ENCODE results near the gene RFTN1. TPM values are rescaled to one million over a fixed set of nuclear protein-coding genes. Genes with fewer than 3 reads are reported as not detected.

The RFTN1 gene
- total and polyA plus RNA-seq, 2 of the 8 experiments (the other 6 are each of a cell fraction or from before 2014, with no cell fraction given): 4.6 to 6.7 TPM

GRCh38 chr3:16428612-16429011 is 84.9 kb downstream of the RFTN1 start:
- Histone ChIP-seq H3K56ac (replicated peaks; ENCODE audit: insufficient read length, low read depth, low read length) (no peak overlapping the region), H2AK5ac (ENCODE audit: low read depth, low read length) (no peak overlapping the region), H3K4me1 (replicated peaks in 1 of 4; ENCODE audit: control insufficient read depth in 3 of 4, insufficient read depth in 4 of 4, low read length in 3 of 4) (peaks cover 0 to 2% (median 0%) of the 10 kb centered on the region in 4 experiments; a peak in 1 of 7 replicates), H3K23ac (ENCODE audit: insufficient read length) (no peak overlapping the region), H3K14ac (ENCODE audit: insufficient read length) (no peak overlapping the region), H3K79me1 (ENCODE audit: low read depth, low read length) (no peaks in the 10 kb centered on the region), H3K79me2 (ENCODE audit: control insufficient read depth in 1 of 2, insufficient read depth in 2 of 2, low read length in 2 of 2) (no peaks in the 10 kb centered on the region), H2AFZ (ENCODE audit: low read length) (no peak overlapping the region), H2BK20ac (ENCODE audit: low read length) (no peak overlapping the region), H3K4ac (replicated peaks; ENCODE audit: insufficient read length, low read depth, low read length) (no peak overlapping the region), H4K20me1 (replicated peaks in 1 of 2; ENCODE audit: control insufficient read depth in 1 of 2, insufficient read depth in 2 of 2, low read length in 2 of 2) (no peaks in the 10 kb centered on the region), H3K4me2 (ENCODE audit: insufficient read depth in 1 of 2, low read depth in 2 of 2, low read length in 2 of 2) (no peak overlapping the region), H3K23me2 (ENCODE audit: low read depth, low read length) (no peaks in the 10 kb centered on the region), H4K91ac (replicated peaks; ENCODE audit: insufficient read length, low read length) (no peak overlapping the region), H2BK12ac (ENCODE audit: low read depth, low read length) (no peak overlapping the region), H3K18ac (ENCODE audit: extremely low read depth, low read length) (no peak overlapping the region), H3K4me3 (ENCODE audit: extremely low read depth in 1 of 4, insufficient read depth in 2 of 4, low read depth in 3 of 4, low read length in 4 of 4) (no peak overlapping the region), H2BK120ac (replicated peaks; ENCODE audit: low read depth, low read length) (no peak overlapping the region), H3K9me3 (ENCODE audit: insufficient read depth in 2 of 2, low read depth in 1 of 2, low read length in 1 of 2) (no peaks in the 10 kb centered on the region), H4K8ac (ENCODE audit: extremely low read depth, insufficient read depth, low read length) (no peak overlapping the region), H3K9ac (replicated peaks in 1 of 4; ENCODE audit: extremely low read depth in 1 of 4, low read depth in 3 of 4, low read length in 3 of 4) (no peak overlapping the region), H2BK15ac (ENCODE audit: low read length) (no peak overlapping the region), H3K27ac (ENCODE audit: low read depth, low read length) (no peak overlapping the region), H3K27me3 (replicated peaks in 1 of 4; ENCODE audit: control insufficient read depth in 3 of 4, extremely low read depth in 1 of 4, insufficient read depth in 3 of 4, low read length in 3 of 4) (no peaks in the 10 kb centered on the region), H3K36me3 (ENCODE audit: control insufficient read depth in 2 of 4, insufficient read depth in 4 of 4, low read length in 3 of 4) (no peaks in the 10 kb centered on the region), H4K5ac (ENCODE audit: insufficient read length, low read depth, low read length) (no peak overlapping the region), H2BK5ac (ENCODE audit: low read depth, low read length) (no peak overlapping the region)
- no peak for FAIRE-seq
- CTCF ChIA-PET (ENCODE audit: partially characterized antibody): interaction anchor here (0.6 to 1.6 kb wide), 4 partner anchors 9 to 122 kb away, joined by 4 to 5 read pairs (median 4); no protein-coding TSS in a partner anchor
- POLR2A ChIA-PET (ENCODE audit: partially characterized antibody): no interaction called here
- no peak for DNase-seq (ENCODE audit: low read depth in 1 of 2, low spot score in 2 of 2)
- 79% methylated on average over 5 of the region's 5 CpGs; no CpG with 5 or more reads in 1 of the 2 experiments for WGBS, 2 experiments (ENCODE audit: extremely low coverage in 1 of 2, insufficient coverage in 1 of 2, insufficient read length in 1 of 2, insufficient replicate concordance in 2 of 2, low coverage in 1 of 2, low lambda C conversion rate in 2 of 2, missing lambda C conversion rate in 1 of 2)
- TF ChIP-seq BACH1 (IDR thresholded peaks at IDR 0.05; ENCODE audit: low read length) (no peak), TAF1 (IDR thresholded peaks at IDR 0.05; ENCODE audit: low read depth, low read length) (no peak), EGR1 (IDR thresholded peaks at IDR 0.05; ENCODE audit: borderline replicate concordance, low read depth, low read length) (no peak), BRCA1 (IDR thresholded peaks at IDR 0.05; ENCODE audit: low read depth, low read length) (no peak), ASH2L (IDR thresholded peaks at IDR 0.05; ENCODE audit: low read length) (no peak), TCF12 (IDR thresholded peaks at IDR 0.05; ENCODE audit: low read depth, low read length) (no peak), SIX5 (IDR thresholded peaks at IDR 0.05; ENCODE audit: low read depth, low read length) (no peak), ATF3 (IDR thresholded peaks at IDR 0.05; ENCODE audit: insufficient read depth, low read depth, low read length) (no peak), EP300 (IDR thresholded peaks at IDR 0.05; ENCODE audit: borderline replicate concordance in 1 of 2, low read depth in 2 of 2, low read length in 2 of 2) (no peak), KDM4A (IDR thresholded peaks at IDR 0.05; ENCODE audit: low read depth, low read length, severe bottlenecking) (no peak), RBBP5 (IDR thresholded peaks at IDR 0.05; ENCODE audit: borderline replicate concordance, low read depth, low read length) (no peak), SAP30 (IDR thresholded peaks at IDR 0.05; ENCODE audit: insufficient read depth, insufficient replicate concordance, low read length) (no peak), SIRT6 (IDR thresholded peaks at IDR 0.05; ENCODE audit: low read length) (no peak), KDM1A (IDR thresholded peaks at IDR 0.05; ENCODE audit: borderline replicate concordance, low read length) (no peak), CEBPB (IDR thresholded peaks at IDR 0.05; ENCODE audit: low read depth, low read length) (no peak)

Data from H1 (cell line).